CD1c-positive myeloid dendritic cell (primary cell): ENCODE results near the gene NYNRIN.
"Not testable (repeated sequence)": the region's sequence is repeated elsewhere in the genome, so short reads cannot be mapped to it uniquely, and the experiment has no call there.

Source experiments
- DNase-seq: peaks from one replicate; pipeline ENCODE4 v3.0.0-alpha.2; 2016; ENCODE audit errors: extremely low spot score

The NYNRIN gene

DNA sequence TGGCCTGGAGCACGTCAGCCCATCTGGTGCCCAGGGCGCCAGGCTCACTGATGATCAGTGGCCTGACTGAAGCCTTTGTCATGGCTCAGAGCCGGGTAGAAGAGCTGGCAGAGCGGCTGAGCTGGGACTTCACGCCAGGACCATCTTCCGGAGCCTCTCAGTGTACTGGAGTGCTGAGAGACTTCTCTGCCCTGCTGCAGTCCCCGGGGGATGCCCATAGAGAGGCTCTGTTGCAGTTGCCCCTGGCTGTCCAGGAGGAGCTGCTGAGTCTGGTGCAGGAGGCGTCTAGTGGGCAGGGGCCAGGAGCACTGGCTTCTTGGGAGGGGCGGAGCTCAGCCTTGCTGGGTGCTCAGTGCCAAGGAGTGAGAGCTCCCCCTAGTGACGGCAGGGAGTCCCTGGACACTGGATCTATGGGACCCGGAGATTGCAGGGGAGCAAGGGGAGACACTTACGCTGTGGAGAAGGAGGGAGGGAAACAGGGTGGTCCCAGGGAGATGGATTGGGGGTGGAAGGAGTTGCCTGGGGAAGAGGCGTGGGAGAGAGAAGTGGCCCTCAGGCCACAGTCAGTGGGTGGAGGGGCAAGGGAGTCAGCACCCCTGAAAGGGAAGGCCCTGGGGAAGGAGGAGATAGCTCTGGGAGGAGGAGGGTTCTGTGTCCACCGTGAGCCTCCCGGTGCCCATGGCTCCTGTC, 32.9 kb downstream of the NYNRIN start:
- peak; percentile 92 for DNase-seq

- no peak for DNase-seq
Measured at GRCh38 chr14:24432259-24433131, 33.7 kb downstream of the NYNRIN start.

DNA sequence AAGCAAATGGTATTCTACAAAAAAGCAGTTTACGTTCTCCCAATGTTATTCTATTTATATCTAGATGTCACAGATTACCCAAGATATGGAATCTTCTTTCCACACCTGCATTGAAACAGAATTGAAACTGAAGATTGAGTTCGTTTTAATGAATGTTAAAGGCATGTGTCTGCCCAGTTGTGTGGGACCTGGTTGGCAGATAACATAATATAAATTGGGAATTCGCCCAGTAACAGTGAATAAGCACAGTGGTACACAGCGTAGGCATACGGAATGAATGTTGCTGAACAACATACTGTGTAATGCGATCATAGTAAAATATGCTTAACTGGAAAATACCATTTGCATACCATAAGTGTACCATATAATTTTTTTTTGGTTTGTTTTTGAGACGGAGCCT, 35.2 kb downstream of the NYNRIN start:
- no peak for DNase-seq

DNA sequence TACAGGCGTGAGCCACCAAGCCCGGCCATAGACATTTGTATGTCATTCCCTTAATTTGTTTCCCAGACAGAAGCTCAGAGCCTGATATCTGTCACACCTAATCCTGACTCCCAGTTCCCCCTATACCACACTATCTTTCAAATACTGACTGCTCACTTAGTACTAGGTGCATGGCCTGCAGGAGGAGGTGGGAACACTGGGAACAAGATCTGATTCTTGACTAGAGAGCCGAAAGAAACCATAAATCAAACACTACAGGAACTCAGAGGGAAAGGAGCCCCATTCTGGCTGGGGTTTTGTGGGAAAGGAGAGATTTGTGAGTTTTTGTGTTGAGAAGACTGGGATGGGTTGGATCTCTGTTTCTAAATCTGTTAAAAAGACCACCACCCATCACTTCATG, 35.9 kb downstream of the NYNRIN start:
- DNase-seq = no peak

- DNase-seq = no peak
Measured at GRCh38 chr14:24435192-24435810, 36.5 kb downstream of the NYNRIN start.

GRCh38 chr14:24435998-24436354, 37.2 kb downstream of the NYNRIN start:
- DNase-seq = no peak

- peak; percentile 78 for DNase-seq
Measured at GRCh38 chr14:24436355-24437019, 37.7 kb downstream of the NYNRIN start.

DNA sequence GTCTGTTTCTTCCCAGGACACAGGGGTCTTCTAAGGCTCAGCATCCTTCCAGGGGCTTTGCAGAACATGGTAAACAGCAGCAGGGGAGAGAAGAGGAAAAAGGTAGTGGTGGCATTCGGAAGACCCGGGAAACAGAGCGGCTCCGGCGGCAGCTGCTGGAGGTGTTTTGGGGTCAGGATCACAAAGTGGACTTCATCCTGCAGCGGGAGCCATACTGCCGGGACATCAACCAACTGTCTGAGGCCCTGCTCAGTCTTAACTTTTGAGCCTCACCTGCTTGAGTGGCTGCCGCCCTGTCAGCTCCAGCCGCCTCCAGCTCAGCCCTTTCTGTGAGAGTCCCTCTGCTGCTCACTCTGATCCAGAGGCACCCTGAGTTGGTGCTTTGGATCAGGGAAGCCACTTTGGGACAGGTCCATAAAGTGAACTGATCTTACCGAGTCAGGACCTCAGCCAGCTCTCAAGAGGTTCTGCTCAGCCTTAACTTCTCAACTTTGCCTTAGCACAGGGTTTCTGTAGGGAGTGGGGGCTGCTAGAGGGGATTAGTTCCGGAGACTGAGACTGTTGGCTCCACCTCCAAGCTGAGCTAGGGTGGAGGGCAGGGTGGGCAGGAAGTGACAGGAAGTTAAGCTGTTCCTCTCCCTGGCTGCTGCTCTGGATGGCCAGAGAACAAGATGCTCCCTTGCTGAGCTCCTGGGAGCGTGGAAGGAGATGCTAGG, 38.4 kb downstream of the NYNRIN start:
- DNase-seq = no peak

DNA sequence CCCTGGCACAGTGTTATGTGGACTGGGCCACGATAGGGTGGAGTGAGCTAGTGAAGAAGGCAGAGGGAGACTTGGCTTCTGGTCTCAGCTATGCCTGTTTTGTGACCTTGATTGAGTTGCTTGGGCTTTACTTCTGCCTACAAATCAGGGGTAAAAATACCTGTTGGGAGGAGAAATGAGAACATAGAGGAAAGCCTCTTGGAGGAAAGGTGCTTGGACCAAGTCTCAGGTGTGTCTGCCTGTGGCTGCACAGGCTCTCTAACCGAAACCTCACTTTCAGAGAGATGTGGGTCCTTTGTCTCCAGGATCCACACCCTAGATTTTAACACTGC, 38.9 kb downstream of the NYNRIN start:
- no peak for DNase-seq

- DNase-seq = peak; percentile 67
Measured at GRCh38 chr14:24438223-24439097, 39.7 kb downstream of the NYNRIN start.

DNA sequence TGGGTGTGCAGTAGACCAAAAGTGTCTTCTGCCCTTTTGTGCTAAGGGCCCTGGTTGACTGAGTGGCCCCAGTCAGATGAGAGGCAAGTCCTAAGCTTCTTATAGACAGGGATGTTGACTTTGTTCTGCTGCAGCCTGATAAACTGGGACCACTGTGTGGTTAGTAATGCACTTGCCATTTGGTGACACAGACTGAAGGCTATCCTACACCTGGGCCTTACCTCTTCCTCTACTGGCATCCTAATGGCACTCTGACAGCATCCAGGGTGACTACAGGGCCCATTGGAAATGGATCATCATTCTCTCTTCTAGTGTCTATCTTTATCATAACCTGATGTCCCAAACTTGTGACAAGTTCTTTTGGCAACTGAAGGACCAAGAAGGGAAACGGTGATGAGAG, 40.5 kb downstream of the NYNRIN start:
- DNase-seq = no peak

GRCh38 chr14:24439830-24440605, 41.2 kb downstream of the NYNRIN start:
- DNase-seq = no peak

DNA sequence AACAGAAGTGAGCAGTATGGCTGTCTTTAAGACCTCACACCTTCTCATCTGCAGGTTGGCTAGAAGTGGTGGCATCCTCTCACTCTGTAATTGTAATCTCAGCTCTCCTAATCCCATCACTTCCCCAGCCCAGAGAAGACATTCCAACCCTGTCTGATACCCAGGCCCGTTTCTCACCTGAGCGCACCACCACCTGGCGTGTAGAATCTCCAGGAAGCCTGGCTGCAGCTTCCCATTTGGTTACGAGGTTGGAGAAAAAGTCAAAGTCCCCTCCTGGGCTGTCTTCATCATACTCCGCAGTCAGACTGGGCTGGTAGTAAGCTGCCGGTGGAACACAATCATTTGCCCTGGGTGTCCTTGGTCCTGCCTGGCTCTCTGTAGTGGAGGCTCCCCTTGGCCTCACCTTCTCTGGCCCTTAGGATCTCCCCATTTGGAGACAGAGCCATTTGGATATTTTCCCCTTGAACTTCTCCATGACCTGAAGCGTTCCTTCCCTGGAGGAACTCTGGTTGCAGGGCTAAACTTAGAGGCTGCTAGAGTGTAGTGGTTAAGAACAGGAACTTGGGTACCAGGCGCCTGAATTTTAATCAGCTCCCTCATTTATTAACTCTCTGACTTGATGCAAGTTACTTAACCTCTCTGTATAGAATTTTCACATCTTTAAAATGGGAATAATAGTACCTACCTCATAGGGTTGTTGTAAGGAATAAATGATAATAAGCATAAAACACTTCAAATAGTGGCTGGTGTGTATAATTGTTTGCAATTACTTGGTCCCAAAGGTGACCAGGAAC, 42.0 kb downstream of the NYNRIN start:
- DNase-seq = no peak

- DNase-seq = no peak
Measured at GRCh38 chr14:24441485-24441884, 42.7 kb downstream of the NYNRIN start.

GRCh38 chr14:24441904-24442239, 43.1 kb downstream of the NYNRIN start:
- no peak for DNase-seq

DNA sequence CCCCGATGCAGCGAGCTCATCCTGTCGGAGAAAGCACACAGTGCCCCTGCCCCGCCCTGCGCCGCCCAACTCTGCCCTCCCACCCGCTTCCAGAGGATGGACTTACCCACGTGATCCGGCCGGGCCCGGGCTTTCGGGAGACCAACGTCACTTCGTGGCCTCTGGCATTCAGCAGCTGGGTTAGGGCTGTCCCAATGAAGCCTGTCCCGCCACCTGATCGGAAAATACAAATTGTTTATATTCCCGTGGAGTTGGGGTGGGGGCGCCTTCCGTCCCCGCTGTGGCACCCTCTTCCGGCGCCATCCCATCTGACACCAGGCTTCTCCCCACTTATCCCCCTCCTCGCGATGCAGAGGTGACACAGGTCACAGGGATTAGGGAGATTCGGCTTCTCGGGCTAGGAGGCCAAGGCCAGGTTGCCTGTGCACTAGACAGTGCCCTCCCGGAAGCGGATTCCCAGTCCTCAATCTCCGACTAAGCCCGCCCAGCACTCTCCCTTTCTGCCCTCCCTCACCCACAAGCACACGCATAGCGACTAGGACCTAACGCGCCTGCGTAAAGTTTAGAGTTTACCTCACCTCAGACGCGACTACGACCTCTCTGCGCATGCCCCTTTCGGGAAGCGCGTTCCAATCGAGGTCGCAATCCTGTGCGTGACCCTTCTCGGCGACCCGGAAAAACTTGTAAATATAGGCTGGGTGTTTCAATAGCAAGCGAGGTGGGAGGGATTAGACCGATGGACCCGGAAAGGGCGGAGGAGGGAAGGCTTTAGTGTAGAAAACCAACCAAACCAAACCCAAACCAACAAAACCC, 43.6 kb downstream of the NYNRIN start, which contains the start of gene SDR39U1:
SDR39U1 (minus strand) TSS at position 537 of the 813 bp plus-strand sequence; CDS start at position 530, 7 bp downstream.
- DNase-seq = peak; percentile 100

GRCh38 chr14:24443053-24443665, 44.4 kb downstream of the NYNRIN start:
- no peak for DNase-seq

GRCh38 chr14:24450828-24451227, 52.0 kb downstream of the NYNRIN start:
- DNase-seq = not testable (repeated sequence)
